Mesenteric fat pad (tissue), 1 donor: ENCODE data around the gene GSAP. TPM values are rescaled to one million over a fixed set of nuclear protein-coding genes. Genes with fewer than 3 reads are reported as not detected.
"Not testable (repeated sequence)": the region's sequence is repeated elsewhere in the genome, so short reads cannot be mapped to it uniquely, and the experiment has no call there.

Source experiments
- DNase-seq: peaks from one replicate; pipeline ENCODE4 v3.0.0-alpha.2; 2020; ENCODE audit warnings: low spot score
- total RNA-seq: library from RNA; stranded (reverse); fragmentation: NEBNext Ultra II Directional; extraction: Animal tissue kit (Norgen Biotek cat#: 25700); gene quantifications from one replicate; pipeline ENCODE4 v1.2.1, GENCODE V29; 2021
- donor health status: DM: yes; HTN: yes; CAD: no.

GSAP gene
- total RNA-seq, 1 donor from 2014 or later, result 22.2 TPM

- DNase-seq, result no peak
These were observed 126.8 kb downstream of the GSAP start for GRCh38 chr7:77289387-77289786.

- DNase-seq, result no peak
These were observed 127.4 kb downstream of the GSAP start for GRCh38 chr7:77288676-77289320.

GRCh38 chr7:77284616-77285015 lies 131.5 kb downstream of the GSAP start:
- DNase-seq, result no peak

- no peak for DNase-seq
These were observed 132.1 kb downstream of the GSAP start for GRCh38 chr7:77284005-77284404.

- no peak for DNase-seq
These were observed 133.3 kb downstream of the GSAP start for GRCh38 chr7:77282897-77283296.

GRCh38 chr7:77281780-77282478 lies 134.2 kb downstream of the GSAP start:
- DNase-seq, result no peak

GRCh38 chr7:77276120-77276519 lies 140.0 kb downstream of the GSAP start:
- no peak for DNase-seq

GRCh38 chr7:77275663-77276062 lies 140.5 kb downstream of the GSAP start:
- DNase-seq, result not testable (repeated sequence)

GRCh38 chr7:77271766-77272165 lies 144.4 kb downstream of the GSAP start:
- DNase-seq, result no peak

- no peak for DNase-seq
These were observed 146.1 kb downstream of the GSAP start for GRCh38 chr7:77270094-77270480.

- no peak for DNase-seq
These were observed 146.6 kb downstream of the GSAP start for GRCh38 chr7:77269360-77270093.

GRCh38 chr7:77266291-77266794 lies 149.8 kb downstream of the GSAP start:
- DNase-seq, result no peak

GRCh38 chr7:77265666-77266065 lies 150.5 kb downstream of the GSAP start:
- DNase-seq, result no peak

- DNase-seq, result no peak
These were observed 153.8 kb downstream of the GSAP start for GRCh38 chr7:77262316-77262715.

Other genes with a start within 250 kb of the GSAP start
- gene FGL2, start 216.5 kb downstream of the GSAP start, total RNA-seq, result 34.4 TPM
- gene PTPN12, start 120.9 kb upstream of the GSAP start, total RNA-seq, result 111 TPM